Esophagus muscularis mucosa (tissue), 4 donors: ENCODE results near the gene SMIM5. TPM values are rescaled to one million over a fixed set of nuclear protein-coding genes. Genes with fewer than 3 reads are reported as not detected.
"Not testable (repeated sequence)": the region's sequence is repeated elsewhere in the genome, so short reads cannot be mapped to it uniquely, and the experiment has no call there.

Source experiments
- DNase-seq: peaks from one replicate; pipeline ENCODE4 v3.0.0-alpha.2; 2017; ENCODE audit errors: extremely low spot score
- H3K27ac ChIP-seq, 4 donors: fragments of 200-600 bp; sonication (generic); replicated peaks in 1 of 4; 1 replicate in 3 of 4; 2 replicates in 1 of 4; pipeline ENCODE4 v1.5.1; 2016 to 2019; ENCODE audit warnings: mild to moderate bottlenecking in 1 of 4
- H3K27me3 ChIP-seq, 4 donors: fragments of 200-600 bp; sonication (generic); one replicate each; pipeline versions ENCODE4 v1.5.1 to v1.6.0; 2016 to 2019
- H3K36me3 ChIP-seq, 4 donors: fragments of 200-600 bp; sonication (generic); one replicate each; pipeline ENCODE4 v1.5.1; 2016 to 2019
- H3K4me1 ChIP-seq, 4 donors: fragments of 200-600 bp; sonication (generic); one replicate each; pipeline ENCODE4 v1.5.1; 2016 to 2019
- H3K4me3 ChIP-seq, 4 donors: fragments of 200-600 bp; sonication (generic); 1 replicate in 2 of 4; 2 replicates in 2 of 4; pipeline ENCODE4 v1.5.1; 2016 to 2019; ENCODE audit warnings: mild to moderate bottlenecking in 4 of 4, moderate library complexity in 1 of 4
- H3K9me3 ChIP-seq, 4 donors: fragments of 200-600 bp; sonication (generic); 1 replicate in 3 of 4; 2 replicates in 1 of 4; pipeline ENCODE4 v1.5.1; 2016 to 2019
- EP300 ChIP-seq: sonication (generic); formaldehyde crosslinking; IDR thresholded peaks from one replicate; pipeline ENCODE4 v1.6.1; 2017; ENCODE audit warnings: antibody characterized with exemption
- POLR2A ChIP-seq: fragments of 450-650 bp; IDR thresholded peaks from one replicate; pipeline ENCODE4 v1.6.1; 2017; ENCODE audit warnings: antibody characterized with exemption, moderate library complexity, mild to moderate bottlenecking, low read depth
- POLR2AphosphoS5 ChIP-seq, 2 donors: sonication (generic); formaldehyde crosslinking; IDR thresholded peaks; one replicate each; pipeline ENCODE4 v1.6.1; 2017; ENCODE audit warnings: antibody characterized with exemption in 2 of 2
- WGBS: methylation state at CpG from one replicate; pipeline ENCODE4 v1.1.5; 2018; 5-methylcytosine and 5-hydroxymethylcytosine counted together
- intact Hi-C: fragments of 100-400 bp; cut with DNase I; formaldehyde crosslinking; loops from one replicate; pipeline ENCODE4 v1.15.1; 2023
- total RNA-seq, 4 donors: library from RNA; depleted of rRNA; stranded (reverse); fragments of >200 nt; gene quantifications; one replicate each; pipeline versions ENCODE4 v1.1.0 to v1.2.1, GENCODE V29; 2016
- TF ChIP-seq, protein P1 (sequence below), 3 experiments: fragments of 200-600 bp in 2 of 3; fragments of 450-650 bp in 1 of 3; sonication (generic) in 2 of 3; IDR thresholded peaks; one replicate each; pipeline ENCODE4 v1.5.1; 2017 to 2019; ENCODE audit warnings: antibody characterized with exemption in 3 of 3, mild to moderate bottlenecking in 2 of 3, moderate library complexity in 1 of 3

Gene SMIM5
- total RNA-seq, 4 donors from 2014 or later: 4.3 to 6.6 (median 5.6) TPM

DNA sequence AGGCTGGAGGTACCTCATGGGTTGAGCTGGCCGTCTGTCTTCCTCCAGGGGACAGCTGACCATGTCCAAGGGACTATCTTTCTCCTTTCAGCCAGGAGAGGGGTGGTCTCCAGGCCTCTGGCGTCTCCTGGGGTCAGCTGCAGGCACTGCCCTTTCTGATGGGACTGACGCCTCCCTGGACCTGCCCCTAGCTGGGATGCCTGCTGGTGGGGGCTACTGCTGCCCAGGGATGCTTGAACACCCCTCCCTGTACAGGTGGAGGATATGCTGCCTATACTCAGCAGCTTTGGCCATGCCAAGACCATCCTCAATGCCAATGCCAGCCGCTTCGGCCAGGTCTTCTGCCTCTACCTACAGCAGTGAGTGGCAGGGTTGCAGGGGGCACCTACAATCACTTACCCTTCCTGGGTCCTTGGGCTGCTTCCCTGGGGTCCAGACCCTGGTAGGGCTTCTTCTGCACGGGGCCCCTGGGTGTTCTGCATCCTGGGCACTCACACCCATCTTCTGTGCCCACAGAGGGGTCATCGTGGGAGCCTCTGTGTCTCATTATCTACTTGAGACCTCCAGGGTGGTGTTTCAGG is 41.4 kb upstream of the SMIM5 start:
- peaks cover 15 to 37% (median 34%) of the 10 kb centered on the region in 4 donors for H3K4me1 ChIP-seq
- WGBS: 89% methylated on average over 5 of the region's 7 CpGs
- intact Hi-C loops: loop anchor here (5.0 kb wide), 1 partner anchor 75 kb away; the partner anchor contains the start of genes CASKIN2 and TSEN54

DNA sequence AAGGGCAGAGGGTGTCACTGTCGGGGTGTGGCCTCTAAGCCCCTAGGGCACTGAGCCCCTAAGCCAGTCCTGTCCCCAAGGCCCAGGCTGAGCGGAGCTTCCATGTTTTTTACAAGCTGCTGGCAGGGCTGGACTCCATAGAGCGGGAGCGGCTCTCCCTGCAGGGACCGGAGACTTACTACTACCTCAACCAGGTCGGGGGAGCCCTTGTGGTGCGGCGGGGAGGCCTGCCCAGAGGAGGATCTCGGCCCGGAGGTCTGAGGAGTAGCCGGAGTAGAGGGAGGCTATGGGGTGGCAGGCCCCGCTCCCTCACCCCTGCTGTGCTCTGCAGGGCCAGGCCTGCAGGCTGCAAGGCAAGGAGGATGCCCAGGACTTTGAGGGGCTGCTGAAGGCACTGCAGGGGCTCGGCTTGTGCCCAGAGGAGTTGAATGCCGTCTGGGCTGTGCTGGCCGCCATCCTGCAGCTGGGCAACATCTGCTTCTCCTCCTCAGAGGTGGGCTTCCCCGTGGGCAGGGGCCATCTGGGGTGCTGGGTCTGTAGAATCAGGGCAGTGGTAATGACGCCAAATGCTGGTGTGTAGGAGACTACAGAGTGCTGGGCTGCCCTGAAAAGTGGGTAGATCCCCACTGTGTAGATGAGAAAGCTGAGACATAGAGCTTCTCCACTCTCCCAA is 40.8 kb upstream of the SMIM5 start:
- no peak for TF ChIP-seq POLR2AphosphoS5 (IDR thresholded peaks at IDR 0.05)
- TF ChIP-seq EP300: no peak
- TF ChIP-seq, protein P1, sequence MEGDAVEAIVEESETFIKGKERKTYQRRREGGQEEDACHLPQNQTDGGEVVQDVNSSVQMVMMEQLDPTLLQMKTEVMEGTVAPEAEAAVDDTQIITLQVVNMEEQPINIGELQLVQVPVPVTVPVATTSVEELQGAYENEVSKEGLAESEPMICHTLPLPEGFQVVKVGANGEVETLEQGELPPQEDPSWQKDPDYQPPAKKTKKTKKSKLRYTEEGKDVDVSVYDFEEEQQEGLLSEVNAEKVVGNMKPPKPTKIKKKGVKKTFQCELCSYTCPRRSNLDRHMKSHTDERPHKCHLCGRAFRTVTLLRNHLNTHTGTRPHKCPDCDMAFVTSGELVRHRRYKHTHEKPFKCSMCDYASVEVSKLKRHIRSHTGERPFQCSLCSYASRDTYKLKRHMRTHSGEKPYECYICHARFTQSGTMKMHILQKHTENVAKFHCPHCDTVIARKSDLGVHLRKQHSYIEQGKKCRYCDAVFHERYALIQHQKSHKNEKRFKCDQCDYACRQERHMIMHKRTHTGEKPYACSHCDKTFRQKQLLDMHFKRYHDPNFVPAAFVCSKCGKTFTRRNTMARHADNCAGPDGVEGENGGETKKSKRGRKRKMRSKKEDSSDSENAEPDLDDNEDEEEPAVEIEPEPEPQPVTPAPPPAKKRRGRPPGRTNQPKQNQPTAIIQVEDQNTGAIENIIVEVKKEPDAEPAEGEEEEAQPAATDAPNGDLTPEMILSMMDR (IDR thresholded peaks at IDR 0.05): no peak
- TF ChIP-seq POLR2A: no peak
- no peaks in the 10 kb centered on the region for H3K9me3 ChIP-seq
- peaks cover 0 to 11% (median 4%) of the 10 kb centered on the region in 4 donors for H3K36me3 ChIP-seq
- H3K27ac ChIP-seq: no peak overlapping the region
- 79% methylated on average over 6 of the region's 17 CpGs for WGBS
- intact Hi-C loops: loop anchor here (5.0 kb wide), 1 partner anchor 75 kb away; the partner anchor contains the start of genes CASKIN2 and TSEN54
- H3K4me1 ChIP-seq: peaks cover 9 to 32% (median 29%) of the 10 kb centered on the region in 4 donors
- H3K4me3 ChIP-seq: no peak overlapping the region
- H3K27me3 ChIP-seq: peaks cover 0 to 10% (median 5%) of the 10 kb centered on the region in 4 donors
- DNase-seq: no peak

More for the DNA sequence above, 41.4 kb upstream of the SMIM5 start:
- H3K27me3 ChIP-seq: peaks cover 0 to 11% (median 5%) of the 10 kb centered on the region in 4 donors
- H3K36me3 ChIP-seq: peaks cover 0 to 8% (median 3%) of the 10 kb centered on the region in 4 donors
- H3K9me3 ChIP-seq: no peaks in the 10 kb centered on the region
- no peak for DNase-seq
- H3K4me3 ChIP-seq: no peak overlapping the region
- H3K27ac ChIP-seq: no peak overlapping the region
- TF ChIP-seq EP300 (no peak), POLR2AphosphoS5 (IDR thresholded peaks at IDR 0.05) (no peak), POLR2A (no peak)
- TF ChIP-seq, protein P1 (IDR thresholded peaks at IDR 0.05): no peak

DNA sequence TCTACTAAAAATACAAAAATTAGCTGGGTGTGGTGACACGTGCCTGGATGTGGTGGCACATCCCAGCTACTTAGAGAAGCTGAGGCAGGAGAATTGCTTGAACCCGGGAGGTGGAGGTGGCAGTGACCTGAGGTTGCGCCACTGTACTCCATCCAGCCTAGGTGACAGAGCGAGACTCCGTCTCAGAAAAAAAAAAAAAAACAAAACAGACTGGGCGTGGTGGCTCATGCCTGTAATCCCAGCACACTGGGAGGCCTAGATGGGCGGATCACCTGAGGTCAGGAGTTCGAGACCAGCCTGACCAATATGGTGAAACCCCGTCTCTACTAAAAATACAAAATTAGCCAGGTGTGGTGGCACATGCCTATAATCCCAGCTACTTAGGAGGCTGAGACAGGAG is 39.8 kb upstream of the SMIM5 start:
- intact Hi-C loops: loop anchor here (5.0 kb wide), 1 partner anchor 76 kb away; the partner anchor contains the start of genes CASKIN2 and TSEN54
- not testable (repeated sequence) for H3K27me3 ChIP-seq, H3K9me3 ChIP-seq, H3K27ac ChIP-seq, H3K4me3 ChIP-seq, DNase-seq
- Histone ChIP-seq H3K36me3 (peaks cover 0 to 11% (median 4%) of the 10 kb centered on the region in 4 donors), H3K4me1 (peaks cover 7 to 22% (median 20%) of the 10 kb centered on the region in 4 donors)
- 95% methylated on average over 9 of the region's 9 CpGs for WGBS

DNA sequence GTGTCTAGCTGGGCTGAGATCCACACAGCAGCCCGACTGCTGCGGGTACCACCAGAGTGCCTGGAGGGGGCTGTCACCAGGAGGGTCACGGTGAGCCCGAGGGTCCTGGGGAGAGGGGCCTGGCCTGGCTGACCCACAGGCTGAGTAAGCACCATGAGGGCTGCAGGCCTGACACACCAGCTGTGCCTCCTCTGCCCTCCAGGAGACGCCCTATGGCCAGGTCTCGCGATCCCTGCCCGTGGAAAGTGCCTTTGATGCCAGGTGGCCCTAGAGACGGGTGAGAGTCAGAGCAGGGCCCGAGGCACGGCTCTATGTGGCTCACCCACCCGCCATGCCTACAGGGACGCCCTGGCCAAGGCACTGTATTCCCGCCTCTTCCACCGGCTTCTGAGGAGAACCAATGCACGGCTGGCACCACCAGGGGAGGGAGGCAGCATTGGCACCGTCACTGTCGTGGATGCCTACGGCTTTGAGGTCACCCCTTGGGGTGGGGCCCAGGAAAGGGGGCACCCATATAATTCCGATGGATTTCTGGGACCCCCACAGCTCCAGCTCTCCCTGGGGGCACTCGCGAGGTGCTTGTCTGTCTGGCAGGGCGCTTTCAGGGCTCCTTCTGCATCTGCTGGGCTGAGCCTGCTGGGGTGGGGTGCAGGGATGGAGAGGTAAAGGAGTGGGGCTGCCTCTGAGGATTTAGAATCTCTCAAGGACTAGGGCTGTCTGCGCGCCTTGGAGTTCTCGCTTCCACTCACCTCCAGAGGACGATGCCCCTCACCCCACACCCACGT is 38.5 kb upstream of the SMIM5 start:
- intact Hi-C loops: loop anchor here (5.0 kb wide), 1 partner anchor 77 kb away; the partner anchor contains the start of genes CASKIN2 and TSEN54
- WGBS: 78% methylated on average over 14 of the region's 28 CpGs
- TF ChIP-seq POLR2AphosphoS5 (IDR thresholded peaks at IDR 0.05) (no peak), POLR2A (no peak), EP300 (no peak)
- TF ChIP-seq, protein P1 (IDR thresholded peaks at IDR 0.05): no peak
- Histone ChIP-seq H3K27me3 (no peaks in the 10 kb centered on the region), H3K27ac (no peak overlapping the region), H3K4me1 (peaks cover 4 to 13% (median 9%) of the 10 kb centered on the region in 4 donors), H3K36me3 (peaks cover 0 to 11% (median 4%) of the 10 kb centered on the region in 4 donors), H3K4me3 (no peak overlapping the region), H3K9me3 (no peaks in the 10 kb centered on the region)
- no peak for DNase-seq
